Stimulated activated CD4-positive, alpha-beta T cell treated with anti-CD3 and anti-CD28 coated beads, Interleukin-2, amount 100 ng/mL, for 48 hours (primary cell): ENCODE data around the gene ZBTB44.
"Not testable (repeated sequence)": the region's sequence is repeated elsewhere in the genome, so short reads cannot be mapped to it uniquely, and the experiment has no call there.

Source experiments
- DNase-seq, 2 donors: peaks; one replicate each; pipeline ENCODE4 v3.0.0-alpha.2; 2020

ZBTB44 gene

DNA sequence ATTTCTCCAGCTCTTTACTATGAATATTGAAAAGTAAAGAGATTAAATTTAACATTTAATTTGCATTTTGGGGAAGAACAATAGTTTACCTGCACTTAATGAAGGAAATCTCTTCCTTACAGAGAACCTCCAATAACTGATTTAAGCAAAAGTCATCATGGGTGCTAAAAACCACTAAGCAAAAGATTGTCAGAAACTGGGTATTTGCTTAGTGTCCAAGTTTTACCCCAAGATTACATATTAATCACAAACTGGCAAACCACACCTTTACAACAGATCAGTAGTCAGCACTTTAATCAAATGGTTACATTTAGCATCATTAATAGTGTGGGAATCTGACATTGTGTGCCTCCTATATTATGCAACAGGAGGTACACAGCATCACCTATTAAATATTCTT, 2.7 kb downstream of the ZBTB44 start:
- DNase-seq = no peak

DNA sequence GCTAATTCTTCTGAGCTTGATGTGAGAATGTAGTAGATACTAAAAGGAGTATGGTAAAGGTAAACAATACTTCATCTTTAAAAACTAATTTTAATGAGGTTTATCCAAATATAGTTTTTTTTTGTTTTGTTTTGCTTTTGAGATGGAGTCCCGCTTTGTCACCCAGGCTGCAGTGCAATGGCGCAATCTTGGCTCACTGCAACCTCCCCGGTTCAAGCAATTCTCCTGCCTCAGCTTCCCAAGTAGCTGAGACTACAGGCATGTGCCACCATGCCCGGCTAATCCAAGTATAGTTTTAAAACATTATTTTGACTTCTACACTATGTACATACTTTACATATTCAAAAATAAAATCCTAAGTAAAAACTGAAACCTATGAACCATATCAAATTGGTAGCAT, 4.1 kb downstream of the ZBTB44 start:
- no peak for DNase-seq

DNA sequence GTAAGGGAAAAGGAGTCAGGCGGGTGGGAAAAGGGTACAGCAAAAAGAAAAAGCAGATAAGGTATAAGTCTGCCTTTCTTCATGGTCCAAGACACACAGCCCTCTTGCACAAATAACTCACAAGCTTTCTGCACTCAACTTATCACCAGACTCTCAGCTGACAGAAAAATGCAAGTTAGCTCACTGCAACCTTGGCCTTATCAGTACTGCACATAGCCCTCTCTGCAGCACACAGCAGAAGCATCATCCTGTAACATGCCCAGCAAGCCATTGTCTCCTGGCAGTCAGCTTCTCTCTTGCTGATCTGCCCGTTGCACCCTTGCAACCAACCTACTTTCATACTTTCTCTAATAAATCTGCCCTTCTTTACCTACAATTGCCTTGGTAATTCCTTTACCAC, 5.8 kb downstream of the ZBTB44 start:
- DNase-seq = no peak

DNA sequence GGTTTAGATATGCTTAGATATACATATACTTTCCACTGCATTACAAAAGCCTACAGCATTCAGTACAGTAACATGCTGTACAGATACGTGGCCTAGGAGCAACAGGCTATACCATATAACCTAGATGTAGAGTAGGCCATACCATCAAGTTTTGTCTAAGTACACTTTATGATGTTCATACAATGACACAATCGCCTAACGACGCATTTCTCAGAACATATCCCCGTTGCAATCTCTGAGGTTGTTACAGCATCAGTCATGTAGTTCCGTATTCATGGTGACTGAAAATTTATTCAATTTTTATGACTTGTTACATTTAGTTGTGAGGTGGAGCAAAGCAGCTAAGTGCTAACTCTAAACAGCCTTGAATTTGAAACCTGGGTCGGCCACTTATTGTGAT, 6.7 kb downstream of the ZBTB44 start:
- no peak for DNase-seq

DNA sequence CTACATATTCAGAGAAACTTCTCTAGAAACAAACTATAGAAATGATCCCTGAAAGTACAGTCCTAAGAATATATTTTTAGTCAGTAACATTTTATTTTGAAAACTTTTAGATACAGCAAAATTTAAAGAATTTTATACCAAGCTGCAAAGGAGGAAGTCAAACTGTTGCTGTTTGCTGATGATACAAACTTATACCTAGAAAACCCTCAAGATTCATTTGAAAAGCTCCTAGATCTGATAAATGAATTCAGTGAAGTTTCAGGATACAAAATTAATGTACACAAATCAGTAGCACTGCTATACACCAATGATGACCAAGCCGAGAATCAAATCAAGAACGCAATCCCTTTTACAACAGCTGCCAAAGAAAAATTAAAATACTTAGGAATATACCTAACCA, 10.1 kb downstream of the ZBTB44 start:
- no peak for DNase-seq

DNA sequence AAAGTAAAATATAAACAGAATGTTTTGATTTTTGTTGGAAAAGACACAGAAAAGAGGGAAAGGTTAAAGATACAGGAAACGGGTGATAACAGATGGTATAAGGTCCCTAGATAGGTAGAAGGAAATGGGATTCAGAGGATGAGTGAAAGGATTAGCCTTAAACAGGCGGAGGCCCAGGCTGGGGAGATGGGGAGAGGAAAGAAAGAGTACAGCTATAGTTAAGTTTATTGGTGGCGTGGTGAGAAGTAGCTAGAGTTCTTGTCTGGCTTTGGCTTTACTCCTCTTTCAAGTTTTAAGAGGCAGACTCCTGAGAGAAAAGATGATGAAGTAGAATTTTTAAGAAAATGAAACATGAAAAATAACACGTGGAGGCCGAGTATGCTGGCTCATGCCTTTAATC, 13.7 kb downstream of the ZBTB44 start:
- no peak for DNase-seq

DNA sequence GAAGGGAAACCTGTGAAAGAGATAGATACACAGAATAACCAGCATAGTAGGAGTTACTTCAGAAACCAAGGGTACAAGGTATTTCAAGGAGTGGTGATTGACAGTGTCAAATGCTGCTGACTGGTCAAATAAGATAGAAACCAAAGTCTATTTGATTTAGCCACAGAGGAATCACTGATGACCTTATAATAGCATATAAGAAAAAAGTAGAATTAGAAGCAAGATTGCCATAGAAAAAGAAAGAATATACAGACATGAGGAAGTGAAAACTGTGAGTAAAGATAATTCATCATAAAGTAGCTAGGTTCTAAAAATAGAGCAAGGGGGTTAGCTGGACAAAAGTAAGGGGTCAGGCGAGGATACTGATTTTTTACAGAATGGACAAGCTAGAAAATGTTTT, 14.2 kb downstream of the ZBTB44 start:
- DNase-seq = no peak

DNA sequence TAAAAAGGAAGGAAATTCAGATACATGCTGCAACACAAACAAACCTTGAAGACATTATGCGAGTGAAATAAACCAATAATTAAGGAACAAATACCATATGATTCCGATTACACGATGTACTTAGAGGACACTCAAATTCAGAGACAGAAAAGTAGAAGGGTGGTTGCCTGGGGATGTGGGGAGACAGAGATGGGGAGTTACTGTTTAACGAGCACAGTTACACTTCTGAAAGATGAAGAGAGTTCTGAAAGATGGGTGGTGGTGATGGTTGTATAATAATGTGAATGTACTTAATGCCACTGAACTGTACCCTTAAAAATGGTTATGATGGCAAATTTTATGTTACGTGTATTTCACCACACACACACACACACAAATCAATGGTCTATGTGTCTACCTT, 14.7 kb downstream of the ZBTB44 start:
- DNase-seq = no peak

DNA sequence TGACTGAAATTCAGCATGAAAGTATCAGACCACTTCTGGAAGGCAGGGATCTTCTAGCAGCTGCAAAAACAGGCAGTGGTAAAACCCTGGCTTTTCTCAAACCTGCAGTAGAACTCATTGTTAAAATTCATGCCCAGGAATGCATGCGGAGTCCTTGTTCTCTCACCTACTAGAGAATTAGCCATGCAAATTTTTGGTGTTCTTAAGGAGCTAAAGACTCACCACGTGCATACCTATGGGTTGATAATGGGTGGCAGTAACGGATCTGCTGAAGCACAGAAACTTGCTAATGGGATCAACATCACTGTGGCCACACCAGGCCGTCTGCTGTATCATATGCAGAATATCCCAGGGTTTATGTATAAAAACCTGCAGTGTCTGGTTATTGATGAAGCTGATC, 19.1 kb downstream of the ZBTB44 start:
- DNase-seq = no peak

DNA sequence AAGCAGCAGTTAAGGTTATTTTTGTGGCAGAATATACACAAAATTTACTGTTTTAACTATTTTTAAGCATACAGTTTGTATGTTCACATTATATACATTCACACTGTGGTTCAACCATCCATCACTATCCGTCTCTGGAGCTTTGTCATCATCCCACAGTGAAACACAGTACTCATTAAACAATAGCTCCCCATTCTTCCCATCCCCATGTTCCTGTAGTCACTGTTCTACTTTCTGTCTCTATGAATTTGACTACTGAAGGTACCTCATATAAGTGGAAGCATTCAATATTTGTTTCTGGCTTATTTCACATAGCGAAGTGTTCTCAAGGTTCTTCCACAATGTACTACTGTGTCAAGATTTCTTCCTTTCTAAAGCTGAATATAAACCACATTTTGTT, 32.6 kb downstream of the ZBTB44 start:
- DNase-seq = no peak

DNA sequence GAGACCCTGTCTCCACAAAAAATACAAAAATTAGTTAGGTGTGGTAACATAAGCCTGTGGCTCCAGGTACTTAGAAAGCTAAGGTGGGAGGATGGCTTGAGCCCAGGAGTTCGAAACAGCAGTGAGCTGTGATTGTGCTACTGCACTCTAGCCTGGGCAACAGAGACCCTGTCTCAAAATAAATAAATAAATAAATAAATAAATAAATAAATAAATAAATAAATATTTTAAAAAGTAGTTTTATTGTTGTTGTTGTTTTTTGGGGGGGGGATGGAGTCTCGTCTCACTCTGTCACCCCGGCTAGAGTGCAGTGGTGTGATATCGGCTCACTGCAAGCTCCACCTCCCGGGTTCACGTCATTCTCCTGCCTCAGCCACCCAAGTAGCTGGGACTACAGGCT, 33.4 kb downstream of the ZBTB44 start:
- not testable (repeated sequence) for DNase-seq

DNA sequence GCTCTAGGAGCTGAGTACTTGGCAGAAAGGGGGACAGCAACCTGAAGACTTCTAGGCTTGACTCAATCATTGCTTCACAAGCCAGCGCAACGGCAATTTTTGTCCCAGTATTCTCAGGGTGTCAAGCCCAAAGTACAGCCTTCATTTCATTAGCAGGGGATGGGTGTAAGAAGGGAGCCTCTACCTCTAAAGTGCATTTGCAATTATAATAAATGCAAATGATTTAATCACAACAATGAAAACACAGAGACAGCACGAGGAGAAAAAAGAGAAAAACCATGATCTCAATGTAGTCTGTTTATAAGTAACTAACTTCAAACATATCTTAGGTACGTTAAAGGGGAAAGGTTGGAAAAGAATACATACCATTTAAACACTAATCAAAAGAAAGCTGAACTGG, 34.7 kb downstream of the ZBTB44 start:
- no peak for DNase-seq

DNA sequence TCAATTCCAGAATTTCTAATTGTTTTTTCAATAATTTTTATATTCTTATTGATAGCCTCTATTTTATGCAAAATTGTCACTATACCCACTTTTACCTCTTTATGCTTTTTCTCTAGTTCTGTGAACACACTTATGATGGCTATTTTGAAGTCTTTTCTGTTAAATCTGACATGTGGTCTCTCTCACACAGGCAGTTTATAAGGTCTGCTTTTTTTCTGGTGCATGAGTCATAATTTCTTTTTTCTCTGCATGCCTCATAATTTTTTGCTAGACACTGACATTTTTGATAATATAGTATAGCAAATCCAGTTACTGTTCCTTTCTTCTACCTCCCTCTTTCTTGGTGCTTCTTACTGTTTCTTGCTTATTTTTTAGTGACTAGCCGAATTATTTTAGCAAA, 36.0 kb downstream of the ZBTB44 start:
- no peak for DNase-seq

DNA sequence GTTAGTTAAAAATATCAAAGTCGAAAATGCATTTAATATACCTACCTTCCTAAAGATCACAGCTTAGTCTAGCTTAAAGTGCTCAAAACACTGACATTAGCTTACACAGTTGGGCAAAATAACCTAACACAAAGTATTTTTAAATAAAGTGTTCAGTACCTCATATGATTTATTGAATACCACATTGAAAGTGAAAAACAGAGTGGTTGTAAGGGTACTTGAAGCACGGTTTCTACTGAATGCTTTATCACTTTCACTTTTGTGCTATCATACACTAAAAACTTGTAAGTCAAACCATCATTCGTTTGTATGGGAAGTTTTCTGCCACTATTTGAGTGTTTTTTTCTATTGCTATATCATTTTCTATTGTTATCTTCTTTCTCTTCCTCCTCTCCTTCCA, 36.6 kb downstream of the ZBTB44 start:
- DNase-seq = no peak

DNA sequence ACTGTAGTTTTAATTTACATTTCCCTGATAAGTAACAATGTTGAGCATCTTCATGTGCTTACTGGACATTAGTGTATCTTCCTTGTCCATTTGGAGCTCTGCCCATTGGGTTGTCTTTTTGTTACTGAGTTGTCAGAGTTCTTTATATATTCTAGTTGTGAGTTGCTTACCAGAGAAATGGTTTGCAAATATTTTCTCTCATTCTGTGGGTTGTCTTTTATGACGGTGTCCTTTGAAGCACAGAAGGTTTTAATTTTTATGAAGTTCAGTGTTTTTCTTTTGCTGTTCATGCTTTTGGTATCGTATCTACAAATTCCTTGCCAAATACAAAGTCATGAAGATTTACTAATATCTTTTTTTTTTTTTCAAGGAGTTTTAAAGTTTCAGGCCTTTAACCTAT, 42.4 kb downstream of the ZBTB44 start:
- no peak for DNase-seq

DNA sequence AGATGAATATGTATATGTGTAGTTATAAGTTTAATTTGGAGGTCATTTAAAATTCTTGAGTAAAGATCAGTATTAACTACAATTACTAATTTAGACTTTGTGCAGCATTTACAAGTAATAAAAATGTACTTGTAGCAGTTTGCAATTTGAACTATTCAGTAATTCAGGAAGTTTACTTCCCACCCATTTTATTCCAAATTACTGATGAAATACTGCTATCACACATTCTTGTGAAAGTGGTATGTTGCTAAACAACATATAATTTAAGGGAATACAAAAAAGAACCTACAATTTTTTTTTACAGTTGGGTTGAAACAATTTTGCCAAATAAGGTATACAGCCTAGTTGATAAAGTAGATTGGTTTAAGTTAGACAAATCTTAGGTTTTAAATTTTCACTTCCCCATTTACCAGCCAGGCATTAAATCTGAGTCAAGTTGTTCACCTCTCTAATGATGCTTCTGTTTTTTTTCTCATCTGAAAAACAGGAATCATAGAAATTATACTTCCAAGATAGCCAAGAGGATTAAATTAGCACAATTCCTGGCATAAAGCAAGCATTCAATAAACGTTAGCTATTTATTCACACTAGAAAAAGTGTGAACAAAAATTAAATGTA, 45.3 kb downstream of the ZBTB44 start:
- DNase-seq = no peak

DNA sequence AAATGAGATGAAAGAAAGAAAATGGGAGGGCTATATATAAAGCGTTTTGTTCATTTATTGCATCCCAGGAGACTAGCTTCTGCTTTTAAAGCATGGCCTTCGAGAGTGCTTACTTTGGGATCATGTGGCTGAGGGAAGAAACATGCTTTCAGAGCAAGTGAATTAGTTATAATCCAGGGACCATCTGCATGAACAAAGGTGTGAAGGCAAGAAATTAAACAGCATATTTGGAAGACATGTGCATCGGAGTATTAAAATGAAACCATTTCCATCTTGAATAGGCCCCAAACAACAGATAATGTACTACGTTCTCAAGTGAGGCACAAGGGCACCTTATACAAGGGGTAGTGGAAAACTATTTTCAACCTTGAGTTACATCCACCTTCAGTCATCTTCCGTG, 51.4 kb downstream of the ZBTB44 start:
- DNase-seq = no peak

DNA sequence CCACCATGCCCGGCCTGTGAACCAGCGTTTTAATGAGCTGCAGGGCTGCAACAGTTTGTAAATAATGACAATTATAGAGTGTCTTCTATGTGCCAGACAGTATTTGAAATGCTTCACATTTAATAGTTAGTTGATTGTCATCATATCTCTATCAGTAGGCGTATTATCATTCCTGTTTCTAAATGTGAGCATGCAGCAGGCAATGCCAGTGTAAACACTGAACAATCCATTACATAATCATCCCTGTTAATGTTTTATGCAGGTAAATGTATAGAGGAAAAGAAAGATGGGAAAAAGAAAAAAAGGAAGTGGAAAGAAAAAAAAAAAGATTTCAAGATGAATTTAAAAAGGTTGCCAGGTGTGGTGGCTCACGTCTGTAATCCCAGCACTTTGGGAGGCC, 52.3 kb downstream of the ZBTB44 start:
- no peak for DNase-seq

DNA sequence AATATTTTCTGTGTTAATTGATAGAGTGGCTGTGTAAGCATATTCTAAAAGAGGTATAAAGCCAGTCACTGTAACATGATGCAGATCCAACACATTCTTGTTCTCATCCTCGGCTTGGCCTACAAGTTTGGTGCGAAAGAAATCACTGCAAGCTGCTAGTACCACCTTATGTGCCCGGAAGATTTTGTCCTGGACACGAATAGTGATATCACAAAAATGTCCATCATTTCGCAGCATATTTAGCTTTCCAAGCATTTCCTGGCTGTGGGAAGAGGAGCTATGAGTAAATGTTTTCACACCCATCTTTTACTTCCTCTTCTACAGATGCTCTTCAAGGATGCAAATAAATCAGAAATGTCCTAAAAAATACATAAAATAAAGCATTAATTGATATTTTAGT, 53.1 kb downstream of the ZBTB44 start:
- DNase-seq = no peak

DNA sequence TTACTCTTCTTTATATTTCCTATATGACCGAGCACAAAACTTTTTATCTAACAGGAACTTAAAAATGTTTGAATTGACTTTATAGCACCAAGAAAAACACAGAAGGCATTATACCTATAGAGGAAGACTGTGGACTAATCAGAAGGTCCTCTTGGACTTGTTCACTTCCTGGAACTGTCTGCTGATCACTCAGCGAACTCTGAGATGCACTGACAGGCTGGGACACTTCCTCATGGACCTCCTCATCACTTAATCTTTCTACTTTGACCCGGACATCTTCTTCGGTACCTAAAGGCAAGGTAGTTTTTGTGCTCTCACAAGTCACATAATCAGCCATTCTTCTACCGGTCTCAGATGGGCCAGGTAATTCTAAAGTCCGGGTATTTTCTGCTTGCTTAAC, 54.0 kb downstream of the ZBTB44 start:
- DNase-seq = no peak

DNA sequence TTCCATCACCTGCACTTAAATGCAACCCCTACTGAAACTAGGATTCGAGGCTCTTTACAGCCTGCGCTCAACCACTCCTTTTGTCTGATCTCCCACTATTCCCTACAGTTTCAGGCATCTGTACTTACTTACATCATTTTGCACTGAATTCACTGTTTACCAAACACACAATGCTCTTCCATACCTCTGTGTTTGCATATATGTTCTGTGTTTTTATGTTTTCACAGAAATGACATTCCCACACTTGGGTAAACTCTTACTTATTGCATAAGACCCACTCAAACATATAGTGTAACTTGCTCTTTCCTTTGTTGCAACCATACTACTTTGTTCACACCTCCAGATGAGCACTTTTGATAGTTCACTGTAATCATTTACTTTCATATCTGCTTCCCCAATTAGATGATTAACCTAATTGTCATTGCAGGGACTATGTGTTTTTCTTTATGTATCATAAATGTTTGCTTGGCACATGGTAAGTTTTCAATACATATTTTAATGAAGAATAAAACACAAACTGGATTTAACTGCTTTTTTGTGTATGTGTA, 54.6 kb downstream of the ZBTB44 start:
- DNase-seq = no peak

DNA sequence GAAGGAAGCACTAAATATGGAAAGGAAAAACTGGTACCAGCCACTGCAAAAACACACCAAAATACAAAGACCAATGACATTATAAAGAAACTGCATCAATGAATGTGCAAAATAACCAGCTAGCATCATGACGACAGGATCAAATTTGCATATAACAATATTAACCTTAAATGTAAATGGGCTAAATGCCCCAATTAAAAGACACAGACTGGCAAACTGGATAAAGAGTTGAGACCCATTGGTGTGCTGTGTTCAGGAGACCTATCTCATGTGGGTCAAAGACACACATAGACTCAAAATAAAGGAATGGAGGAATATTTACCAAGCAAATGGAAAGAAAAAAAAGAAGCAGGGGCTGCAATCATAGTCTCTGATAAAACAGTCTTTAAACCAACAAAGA, 63.0 kb downstream of the ZBTB44 start:
- not testable (repeated sequence) for DNase-seq

DNA sequence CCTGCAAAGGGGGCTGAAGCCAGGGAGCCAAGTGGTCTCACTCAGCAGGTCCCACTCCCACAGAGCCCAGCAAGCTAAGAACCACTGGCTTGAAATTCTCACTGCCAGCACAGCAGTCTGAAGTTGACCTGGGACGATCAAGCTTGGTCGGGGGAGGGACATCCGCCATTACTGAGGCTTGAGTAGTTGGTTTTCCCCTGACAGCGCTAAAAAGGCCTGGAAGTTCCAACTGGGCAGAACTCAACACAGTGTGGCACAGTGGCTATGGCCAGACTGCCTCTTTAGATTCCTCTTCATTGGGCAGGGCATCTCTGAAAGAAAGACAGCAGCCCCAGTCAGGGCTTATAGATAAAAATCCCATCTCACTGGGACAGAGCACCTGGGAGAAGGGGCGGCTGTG, 64.8 kb downstream of the ZBTB44 start:
- DNase-seq = not testable (repeated sequence)

DNA sequence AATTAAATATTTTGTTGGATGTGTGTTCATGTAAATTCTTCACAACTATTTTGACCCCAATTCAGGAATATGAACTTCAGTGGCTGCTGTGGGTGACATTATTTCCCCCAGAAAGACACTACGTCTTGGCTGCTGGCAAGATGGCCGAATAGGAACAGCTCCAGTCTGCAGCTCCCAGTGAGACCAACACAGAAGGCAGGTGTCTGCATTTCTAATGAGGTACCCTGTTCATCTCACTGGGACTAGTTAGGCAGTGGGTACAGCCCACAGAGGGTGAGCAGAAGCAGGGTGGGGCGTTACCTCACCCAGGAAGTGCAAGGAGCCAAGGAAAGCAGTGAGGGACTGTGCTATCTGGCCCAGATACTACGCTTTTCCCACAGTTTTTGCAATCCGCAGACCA, 65.3 kb downstream of the ZBTB44 start:
- DNase-seq = no peak

DNA sequence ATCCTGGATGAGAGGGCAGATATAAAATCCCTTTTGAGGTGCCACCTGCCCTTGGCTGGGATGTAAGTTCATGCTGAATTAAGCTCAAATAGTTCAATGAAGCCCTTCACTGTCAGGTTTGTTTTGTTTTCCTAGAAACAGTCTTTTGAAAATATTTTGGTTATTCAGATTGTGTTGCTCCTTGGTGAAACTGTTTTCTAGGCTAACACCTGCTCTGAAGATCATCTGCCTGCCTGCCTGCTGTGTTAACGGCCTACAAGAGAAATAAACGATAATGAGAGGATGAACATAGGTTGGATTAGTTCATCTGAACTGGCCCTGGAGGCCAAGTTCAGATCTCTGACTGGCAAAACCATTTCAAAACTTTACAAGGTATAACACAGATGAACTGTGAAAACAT, 67.4 kb downstream of the ZBTB44 start:
- DNase-seq = no peak

DNA sequence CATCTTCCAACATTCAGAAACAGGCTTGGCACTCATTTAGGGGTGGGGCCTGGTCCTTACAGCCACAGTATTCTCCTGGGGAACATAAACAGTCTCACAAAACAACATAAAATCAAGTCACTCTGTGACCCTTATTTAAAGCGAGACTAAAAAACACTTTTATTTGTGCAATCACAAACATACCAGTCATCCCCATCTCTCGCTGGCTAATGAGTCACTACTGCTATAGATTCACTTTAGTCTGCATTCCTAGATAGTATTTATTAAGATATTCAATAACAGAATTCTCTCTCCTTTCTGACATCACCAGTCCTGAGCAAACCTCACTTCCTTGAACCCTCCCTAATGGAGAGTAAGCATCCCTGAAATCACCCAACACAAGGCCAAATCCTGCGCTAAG, 68.0 kb downstream of the ZBTB44 start:
- no peak for DNase-seq
